Adrenal gland (tissue), 5 donors: ENCODE results near the gene TSHZ2.

Experiments used
- POLR2A ChIP-seq, 2 donors: fragments of 450-650 bp; IDR thresholded peaks; one replicate each; pipeline ENCODE4 v1.6.1; 2017; ENCODE audit warnings: antibody characterized with exemption in 2 of 2, mild to moderate bottlenecking in 2 of 2, moderate library complexity in 1 of 2
- TF ChIP-seq, protein P1 (sequence below), 6 experiments: fragments of 450-650 bp in 4 of 6; fragments of 200-600 bp in 2 of 6; sonication (generic) in 1 of 6; IDR thresholded peaks; 1 replicate in 5 of 6; 2 replicates in 1 of 6; pipeline versions ENCODE4 v1.5.1 to v1.8.0; 2016 to 2021; ENCODE audit warnings: antibody characterized with exemption in 6 of 6, mild to moderate bottlenecking in 2 of 6, moderate library complexity in 1 of 6
- donor health status: DM: no; HTN: no; CAD: no.

DNA sequence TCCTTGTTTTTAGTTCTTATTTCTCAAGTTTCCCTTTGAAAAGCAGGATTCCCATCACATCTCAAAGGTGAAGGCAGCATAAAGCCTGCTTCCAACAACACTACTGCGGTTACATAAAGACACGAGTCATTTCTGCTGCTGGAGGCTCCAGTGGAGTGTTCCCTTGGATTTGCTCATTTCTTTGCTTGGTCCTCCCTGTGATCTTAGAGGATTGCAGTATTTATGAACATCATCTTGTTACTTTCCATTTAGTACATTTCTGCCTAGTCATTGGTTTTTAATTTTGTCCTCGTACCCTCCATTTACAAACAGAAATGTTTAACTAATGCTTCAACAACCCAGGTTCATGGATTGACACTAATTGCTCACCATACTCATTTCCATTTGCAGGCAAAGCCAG is 322.6 kb downstream of the TSHZ2 start:
- TF ChIP-seq, protein P1, sequence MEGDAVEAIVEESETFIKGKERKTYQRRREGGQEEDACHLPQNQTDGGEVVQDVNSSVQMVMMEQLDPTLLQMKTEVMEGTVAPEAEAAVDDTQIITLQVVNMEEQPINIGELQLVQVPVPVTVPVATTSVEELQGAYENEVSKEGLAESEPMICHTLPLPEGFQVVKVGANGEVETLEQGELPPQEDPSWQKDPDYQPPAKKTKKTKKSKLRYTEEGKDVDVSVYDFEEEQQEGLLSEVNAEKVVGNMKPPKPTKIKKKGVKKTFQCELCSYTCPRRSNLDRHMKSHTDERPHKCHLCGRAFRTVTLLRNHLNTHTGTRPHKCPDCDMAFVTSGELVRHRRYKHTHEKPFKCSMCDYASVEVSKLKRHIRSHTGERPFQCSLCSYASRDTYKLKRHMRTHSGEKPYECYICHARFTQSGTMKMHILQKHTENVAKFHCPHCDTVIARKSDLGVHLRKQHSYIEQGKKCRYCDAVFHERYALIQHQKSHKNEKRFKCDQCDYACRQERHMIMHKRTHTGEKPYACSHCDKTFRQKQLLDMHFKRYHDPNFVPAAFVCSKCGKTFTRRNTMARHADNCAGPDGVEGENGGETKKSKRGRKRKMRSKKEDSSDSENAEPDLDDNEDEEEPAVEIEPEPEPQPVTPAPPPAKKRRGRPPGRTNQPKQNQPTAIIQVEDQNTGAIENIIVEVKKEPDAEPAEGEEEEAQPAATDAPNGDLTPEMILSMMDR (IDR thresholded peaks at IDR 0.05) = no peak
- no peak for TF ChIP-seq POLR2A (IDR thresholded peaks at IDR 0.05)
